B cell (primary cell): ENCODE data around the gene ZNF333.

Experiments
- CTCF ChIP-seq: fragments of 200-600 bp; IDR thresholded peaks from one replicate; pipeline ENCODE4 v1.8.0; 2022; ENCODE audit warnings: antibody characterized with exemption, mild to moderate bottlenecking
- EZH2 ChIP-seq: IDR thresholded peaks from 2 replicates; pipeline ENCODE4 v1.6.1; 2012; ENCODE audit warnings: borderline replicate concordance, low read depth, mild to moderate bottlenecking, moderate library complexity, low read length; ENCODE audit not compliant: insufficient read depth, poor library complexity, severe bottlenecking

GRCh38 chr19:14746886-14747285 is 57.0 kb downstream of the ZNF333 start:
- TF ChIP-seq CTCF, result no peak
- TF ChIP-seq EZH2, result no peak
